Measurements from ENCODE around the gene BABAM2. TPM values are rescaled to one million over a fixed set of nuclear protein-coding genes. Genes with fewer than 3 reads are reported as not detected.

Gene BABAM2
- total and polyA plus RNA-seq, 2 experiments from 2014 or later, result 28.8 to 43.6 TPM

GRCh38 chr2:27912512-27912911, 22.0 kb downstream of the BABAM2 start:
- peaks cover 35% of the 10 kb centered on the region for H3K4me1 ChIP-seq (ENCODE audit: insufficient read depth)
- DNase-seq (ENCODE audit: low spot score), result no peak
- 96% methylated on average over 2 of the region's 2 CpGs for WGBS (ENCODE audit: low lambda C conversion rate, missing lambda C conversion rate)
- no peaks in the 10 kb centered on the region for H4K20me1 ChIP-seq (ENCODE audit: insufficient read depth, poor library complexity, severe bottlenecking)
- H3K27me3 ChIP-seq, result no peaks in the 10 kb centered on the region
- no peak overlapping the region for H3K27ac ChIP-seq
- H3K4me3 ChIP-seq, result no peak overlapping the region
- no peaks in the 10 kb centered on the region for H3K36me3 ChIP-seq (replicated peaks; ENCODE audit: insufficient read depth, low read depth)
- no peak for TF ChIP-seq EZH2 (IDR thresholded peaks at IDR 0.05; ENCODE audit: borderline replicate concordance)
- no peak for TF ChIP-seq CTCF (IDR thresholded peaks at IDR 0.05; ENCODE audit: poor library complexity)
- no peak for TF ChIP-seq EZH2phosphoT487 (IDR thresholded peaks at IDR 0.05; ENCODE audit: low read depth, severe bottlenecking, unreplicated experiment)
- H3K9me3 ChIP-seq (ENCODE audit: low read depth), result no peaks in the 10 kb centered on the region
- H2AFZ ChIP-seq, result no peak overlapping the region
- H3K79me2 ChIP-seq, result no peaks in the 10 kb centered on the region
- H3K4me2 ChIP-seq, result no peak overlapping the region
- H3K9me2 ChIP-seq (replicated peaks; ENCODE audit: insufficient read depth), result no peaks in the 10 kb centered on the region

- TF ChIP-seq CTCF (IDR thresholded peaks at IDR 0.05; ENCODE audit: poor library complexity) (no peak), EZH2 (IDR thresholded peaks at IDR 0.05; ENCODE audit: borderline replicate concordance) (no peak), EZH2phosphoT487 (IDR thresholded peaks at IDR 0.05; ENCODE audit: low read depth, severe bottlenecking, unreplicated experiment) (no peak)
- WGBS (ENCODE audit: low lambda C conversion rate, missing lambda C conversion rate), result 91% methylated on average over 2 of the region's 2 CpGs
- Histone ChIP-seq H3K27ac (peak overlapping the region; percentile 56), H3K9me2 (replicated peaks; ENCODE audit: insufficient read depth) (no peaks in the 10 kb centered on the region), H3K79me2 (no peaks in the 10 kb centered on the region), H2AFZ (no peak overlapping the region), H3K9me3 (ENCODE audit: low read depth) (no peaks in the 10 kb centered on the region), H4K20me1 (ENCODE audit: insufficient read depth, poor library complexity, severe bottlenecking) (no peaks in the 10 kb centered on the region), H3K27me3 (no peaks in the 10 kb centered on the region), H3K36me3 (replicated peaks; ENCODE audit: insufficient read depth, low read depth) (no peaks in the 10 kb centered on the region), H3K4me1 (ENCODE audit: insufficient read depth) (peaks cover 35% of the 10 kb centered on the region), H3K4me2 (no peak overlapping the region), H3K4me3 (no peak overlapping the region)
- no peak for DNase-seq (ENCODE audit: low spot score)
Observed at GRCh38 chr2:27914041-27914804, 23.7 kb downstream of the BABAM2 start.

GRCh38 chr2:27914805-27915175, 24.3 kb downstream of the BABAM2 start:
- Histone ChIP-seq H3K27ac (peak overlapping the region; percentile 56), H3K27me3 (no peaks in the 10 kb centered on the region), H2AFZ (no peak overlapping the region), H3K36me3 (replicated peaks; ENCODE audit: insufficient read depth, low read depth) (no peaks in the 10 kb centered on the region), H3K4me1 (ENCODE audit: insufficient read depth) (peaks cover 35% of the 10 kb centered on the region), H3K9me2 (replicated peaks; ENCODE audit: insufficient read depth) (no peaks in the 10 kb centered on the region), H3K4me2 (no peak overlapping the region), H3K4me3 (no peak overlapping the region), H4K20me1 (ENCODE audit: insufficient read depth, poor library complexity, severe bottlenecking) (no peaks in the 10 kb centered on the region), H3K79me2 (no peaks in the 10 kb centered on the region), H3K9me3 (ENCODE audit: low read depth) (no peaks in the 10 kb centered on the region)
- no peak for DNase-seq (ENCODE audit: low spot score)
- TF ChIP-seq EZH2 (IDR thresholded peaks at IDR 0.05; ENCODE audit: borderline replicate concordance) (no peak), CTCF (IDR thresholded peaks at IDR 0.05; ENCODE audit: poor library complexity) (no peak), EZH2phosphoT487 (IDR thresholded peaks at IDR 0.05; ENCODE audit: low read depth, severe bottlenecking, unreplicated experiment) (no peak)

Data from hepatocyte (in vitro differentiated cells).